Spinal cord (tissue), 10 donors: ENCODE results near the gene GARNL3. TPM values are rescaled to one million over a fixed set of nuclear protein-coding genes. Genes with fewer than 3 reads are reported as not detected.

Experiments
- DNase-seq, 6 donors: peaks; one replicate each; pipeline versions ENCODE4 v3.0.0 to v3.0.0-alpha.2; 2013 to 2015; ENCODE audit warnings: low spot score in 6 of 6, low read depth in 4 of 6
- H3K27ac ChIP-seq: one replicate; pipeline ENCODE4 v1.5.1; 2013; ENCODE audit warnings: low read depth, low read length, control low read depth
- H3K27me3 ChIP-seq: one replicate; pipeline ENCODE4 v1.6.1; 2013; ENCODE audit warnings: low read length; ENCODE audit not compliant: control insufficient read depth, insufficient read depth
- H3K36me3 ChIP-seq: one replicate; pipeline ENCODE4 v1.6.1; 2013; ENCODE audit warnings: low read length; ENCODE audit not compliant: control insufficient read depth, insufficient read depth
- H3K4me1 ChIP-seq: one replicate; pipeline ENCODE4 v1.6.1; 2013; ENCODE audit warnings: low read length; ENCODE audit not compliant: control insufficient read depth, insufficient read depth
- H3K4me3 ChIP-seq: one replicate; pipeline ENCODE4 v1.5.1; 2013; ENCODE audit warnings: low read depth, low read length, control low read depth
- H3K9me3 ChIP-seq: one replicate; pipeline ENCODE4 v1.6.1; 2013; ENCODE audit warnings: low read length; ENCODE audit not compliant: control insufficient read depth, insufficient read depth
- WGBS: methylation state at CpG from one replicate; pipeline ENCODE4 v1.1.5; 2013; ENCODE audit warnings: missing lambda C conversion rate; ENCODE audit not compliant: insufficient coverage; 5-methylcytosine and 5-hydroxymethylcytosine counted together
- polyA plus RNA-seq, 2 donors: library from polyadenylated mRNA; unstranded; fragments of 120-200 nt; gene quantifications; one replicate each; pipeline ENCODE4 v1.2.1, GENCODE V29; 2013; ENCODE audit not compliant: insufficient read length in 2 of 2
- total RNA-seq, 2 donors: library from RNA; depleted of rRNA in 1 of 2; stranded (reverse); fragments of 120-200 nt in 1 of 2; fragments of >200 nt in 1 of 2; gene quantifications; one replicate each; pipeline versions ENCODE4 v1.2.3 to v1.2.4, GENCODE V29; 2013 to 2014
- donor health status: healthy.

The GARNL3 gene
- total and polyA plus RNA-seq, 4 donors, result 70.7 to 91.3 (median 73.1) TPM

DNA sequence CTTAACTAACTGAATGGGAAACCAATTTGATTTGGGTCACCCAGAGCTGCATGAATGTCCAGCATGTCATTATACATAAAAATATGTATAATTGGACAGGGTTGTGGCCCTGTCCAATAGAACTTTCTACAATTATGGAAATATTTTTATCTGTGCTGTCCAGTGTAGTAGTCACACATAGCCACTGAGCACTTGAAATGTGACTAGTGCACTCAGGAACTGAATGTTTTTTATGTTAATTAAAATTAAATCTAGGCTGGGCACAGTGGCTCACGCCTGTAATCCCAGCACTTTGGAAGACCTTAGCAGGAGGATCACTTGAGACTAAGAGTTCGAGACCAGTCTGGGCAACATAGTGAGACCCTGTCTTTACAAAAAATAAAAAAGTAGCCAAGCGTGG lies 18.6 kb downstream of the GARNL3 start:
- 86% methylated on average over 2 of the region's 3 CpGs for WGBS
- Histone ChIP-seq H3K27ac (no peak overlapping the region), H3K4me1 (no peaks in the 10 kb centered on the region), H3K27me3 (no peaks in the 10 kb centered on the region), H3K9me3 (no peaks in the 10 kb centered on the region), H3K4me3 (no peak overlapping the region), H3K36me3 (no peaks in the 10 kb centered on the region)
- no peak for DNase-seq

DNA sequence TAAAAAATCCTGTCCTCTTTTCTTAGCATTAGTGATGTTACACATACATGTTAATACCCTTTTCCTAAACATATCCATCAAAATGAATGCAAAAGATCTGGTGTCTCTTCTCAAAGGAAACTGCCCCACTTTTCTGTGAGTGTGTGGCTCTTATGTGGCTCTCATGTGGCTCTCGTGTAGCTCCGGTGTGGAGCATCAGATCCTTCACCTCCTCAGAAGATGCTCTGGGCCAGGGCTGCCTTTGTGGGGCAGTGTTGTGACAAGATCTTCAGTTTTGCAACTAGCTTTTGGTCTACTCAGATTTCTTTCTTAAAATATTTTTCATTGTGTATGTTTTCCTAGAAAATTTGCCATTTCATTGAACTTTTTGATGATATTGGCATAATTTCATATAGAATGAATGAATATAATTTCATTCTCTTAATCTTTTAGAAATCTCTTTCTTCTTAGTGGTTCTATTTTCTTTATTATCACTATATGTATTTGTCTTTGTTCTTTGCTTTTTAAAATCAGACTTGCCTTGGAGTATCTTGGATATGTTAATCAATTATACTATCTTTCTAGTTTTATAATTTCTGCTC lies 19.4 kb downstream of the GARNL3 start:
- H3K27ac ChIP-seq, result no peak overlapping the region
- no peaks in the 10 kb centered on the region for H3K36me3 ChIP-seq
- H3K4me3 ChIP-seq, result no peak overlapping the region
- WGBS, result no CpG with 5 or more reads among the region's 2 CpGs
- no peaks in the 10 kb centered on the region for H3K27me3 ChIP-seq
- H3K9me3 ChIP-seq, result no peaks in the 10 kb centered on the region
- DNase-seq, result peak in 2 of 6 donors; percentile 30 to 51
- no peaks in the 10 kb centered on the region for H3K4me1 ChIP-seq

DNA sequence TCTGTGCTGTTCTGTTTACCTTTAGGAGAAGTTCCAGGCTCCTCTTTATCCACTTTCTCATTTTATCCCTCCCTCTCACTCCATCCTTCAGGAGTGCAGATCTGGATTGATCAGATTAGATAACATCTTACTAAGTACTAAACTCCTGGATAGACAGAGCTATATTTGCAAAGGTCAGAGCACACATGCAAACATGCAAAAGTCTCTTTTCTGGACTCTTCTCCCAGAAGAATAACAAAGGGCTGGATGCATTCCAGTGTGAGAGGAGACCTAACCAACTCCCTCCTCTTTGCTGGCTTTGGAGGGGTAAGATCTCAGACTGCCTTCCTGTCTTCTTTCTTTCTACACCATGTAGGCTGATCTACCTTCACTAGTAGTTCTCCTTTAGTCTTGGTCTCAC lies 21.4 kb downstream of the GARNL3 start:
- Histone ChIP-seq H3K4me3 (no peak overlapping the region), H3K27me3 (no peaks in the 10 kb centered on the region), H3K36me3 (no peaks in the 10 kb centered on the region), H3K4me1 (no peaks in the 10 kb centered on the region), H3K9me3 (no peaks in the 10 kb centered on the region), H3K27ac (no peak overlapping the region)
- DNase-seq, result no peak

DNA sequence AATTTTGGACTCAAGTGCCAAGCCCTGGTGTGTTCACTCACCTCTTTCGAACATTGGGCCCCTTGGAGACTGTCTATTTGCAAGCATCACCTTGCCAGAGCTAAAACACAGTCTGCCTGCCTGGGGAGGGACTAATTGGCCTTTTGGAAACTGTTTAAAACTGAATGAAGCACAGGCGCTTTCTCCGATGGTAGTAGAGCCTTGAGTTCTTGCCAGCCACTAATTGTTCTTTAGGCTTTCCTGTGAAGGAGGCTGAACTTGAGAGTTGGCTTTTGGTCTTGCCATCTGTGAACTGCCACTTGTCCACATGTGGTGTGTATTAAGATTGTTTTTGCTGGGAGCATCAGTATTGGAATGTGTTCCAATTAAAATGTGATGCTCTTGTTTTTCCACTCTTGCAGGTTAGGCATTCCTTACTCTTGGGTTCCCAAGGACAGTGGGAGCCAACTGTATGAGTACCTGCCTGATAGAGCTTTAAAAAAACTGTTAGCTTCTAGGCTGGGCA lies 26.0 kb downstream of the GARNL3 start:
- peak in 3 of 6 donors; percentile 15 to 60 (median 59) for DNase-seq
- Histone ChIP-seq H3K27ac (no peak overlapping the region), H3K27me3 (no peaks in the 10 kb centered on the region), H3K36me3 (no peaks in the 10 kb centered on the region), H3K9me3 (no peaks in the 10 kb centered on the region), H3K4me1 (peaks cover 5% of the 10 kb centered on the region), H3K4me3 (no peak overlapping the region)
- 58% methylated on average over 3 of the region's 3 CpGs for WGBS

DNA sequence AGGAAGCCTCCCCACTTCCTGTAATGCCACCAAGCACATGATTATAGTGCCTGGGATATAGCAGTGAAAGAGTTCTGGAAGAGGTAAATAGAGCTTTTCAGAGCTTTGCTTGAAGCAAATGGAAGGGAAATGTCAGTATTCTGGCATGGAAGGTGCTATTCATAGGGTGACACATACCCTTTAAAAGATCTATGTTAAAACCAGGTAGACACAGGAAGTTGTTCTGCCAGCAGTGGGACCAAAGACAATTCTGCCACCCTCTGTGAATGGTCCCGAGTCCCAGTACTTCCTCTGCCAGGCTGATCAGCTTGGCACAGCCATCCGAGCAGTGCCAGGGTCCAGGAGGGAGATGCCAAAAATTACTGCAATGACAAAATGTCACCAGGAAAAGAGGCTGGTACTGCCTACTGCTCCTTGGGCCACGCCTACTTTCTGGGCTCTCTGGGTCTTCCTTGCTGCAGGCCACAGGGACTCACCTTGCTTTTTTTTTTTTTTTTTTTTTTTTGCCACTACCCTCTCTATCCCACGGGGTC lies 26.7 kb downstream of the GARNL3 start:
- Histone ChIP-seq H3K27ac (no peak overlapping the region), H3K36me3 (no peaks in the 10 kb centered on the region), H3K4me1 (peaks cover 5% of the 10 kb centered on the region), H3K27me3 (no peaks in the 10 kb centered on the region), H3K9me3 (no peaks in the 10 kb centered on the region), H3K4me3 (no peak overlapping the region)
- DNase-seq, result peak in 1 of 6 donors; percentile 72
- 72% methylated on average over 4 of the region's 4 CpGs for WGBS

DNA sequence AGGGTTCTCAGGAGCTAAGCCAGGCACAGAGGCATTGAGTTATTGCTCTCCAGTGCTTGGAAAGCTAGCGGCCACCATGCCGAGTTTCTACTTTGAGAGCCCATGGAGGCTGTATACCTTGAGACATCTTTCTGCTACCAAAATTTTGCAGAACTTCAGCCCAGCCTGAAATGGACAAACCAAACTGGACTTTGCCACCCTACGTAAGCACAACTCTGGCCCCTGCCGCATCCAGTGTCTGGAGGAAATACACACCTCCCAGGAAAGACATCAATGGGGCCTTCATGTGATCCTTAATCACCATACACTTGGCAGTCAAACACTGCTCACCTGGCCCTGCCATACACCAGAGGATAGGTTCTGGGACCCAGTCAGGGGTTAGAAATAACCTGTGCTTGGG lies 27.8 kb downstream of the GARNL3 start:
- 96% methylated on average over 4 of the region's 4 CpGs for WGBS
- Histone ChIP-seq H3K4me1 (peaks cover 5% of the 10 kb centered on the region), H3K27ac (no peak overlapping the region), H3K27me3 (no peaks in the 10 kb centered on the region), H3K9me3 (no peaks in the 10 kb centered on the region), H3K4me3 (no peak overlapping the region), H3K36me3 (peaks cover 2% of the 10 kb centered on the region)
- DNase-seq, result no peak

DNA sequence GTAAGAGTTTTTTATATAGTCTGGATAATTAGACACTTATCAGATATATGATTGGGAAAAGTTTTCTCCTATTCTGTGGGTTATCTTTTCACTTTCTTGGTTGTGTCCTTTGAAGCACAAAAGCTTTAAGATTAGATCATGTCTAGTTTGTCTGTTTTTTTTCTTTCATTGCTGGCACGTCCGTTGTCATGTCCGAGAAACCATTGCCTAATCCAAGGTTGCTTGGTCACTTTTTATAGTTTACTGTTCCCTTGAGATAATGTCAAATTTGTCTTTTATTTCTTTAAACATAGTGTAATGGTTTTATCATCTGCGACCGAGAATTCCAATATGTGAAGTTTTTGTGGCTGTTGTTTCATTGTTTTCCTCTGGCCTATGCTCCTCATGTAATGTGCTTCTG lies 28.8 kb downstream of the GARNL3 start:
- Histone ChIP-seq H3K36me3 (peaks cover 2% of the 10 kb centered on the region), H3K4me3 (no peak overlapping the region), H3K27me3 (no peaks in the 10 kb centered on the region), H3K9me3 (no peaks in the 10 kb centered on the region), H3K4me1 (peaks cover 5% of the 10 kb centered on the region), H3K27ac (no peak overlapping the region)
- no peak for DNase-seq
- WGBS, result no CpG with 5 or more reads among the region's 5 CpGs

DNA sequence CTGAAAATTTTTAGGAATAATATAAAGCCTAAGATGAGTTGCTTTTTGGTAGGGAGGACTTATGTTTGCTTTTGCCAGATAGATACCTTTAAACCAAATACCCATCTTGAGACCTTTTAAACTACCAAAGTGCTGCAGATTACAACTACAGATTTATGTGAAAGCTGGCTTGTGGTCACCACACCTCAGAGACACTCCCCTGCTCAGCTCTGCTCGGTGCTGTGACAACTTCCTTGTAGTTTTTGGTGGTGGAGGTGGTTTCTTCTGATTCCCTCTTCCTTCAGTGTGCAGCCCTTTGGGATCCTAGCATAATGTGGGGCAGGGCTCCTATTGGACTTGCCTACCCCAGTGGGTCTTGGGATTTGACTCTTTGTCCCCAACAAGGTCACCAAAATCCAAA lies 29.2 kb downstream of the GARNL3 start:
- peaks cover 5% of the 10 kb centered on the region for H3K4me1 ChIP-seq

DNA sequence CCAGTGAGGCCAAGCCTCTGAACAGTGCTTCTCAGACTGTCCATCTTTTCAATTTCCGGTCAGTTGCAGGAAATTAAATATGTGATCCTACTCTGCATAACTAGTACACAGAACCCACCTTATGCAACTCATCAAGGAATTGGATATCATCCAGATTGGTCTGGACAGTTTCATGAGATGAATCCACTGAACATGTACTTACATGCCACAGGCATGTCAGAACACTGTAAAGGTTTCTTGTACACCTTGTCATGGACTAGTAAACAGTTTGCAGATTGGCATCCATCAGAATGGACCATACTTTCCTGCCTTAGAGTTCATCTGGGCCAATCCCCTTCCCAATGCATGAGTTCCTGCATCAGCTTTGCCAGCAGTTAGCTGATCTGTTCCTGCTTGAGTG lies 30.4 kb downstream of the GARNL3 start:
- no peak for DNase-seq
- H3K27ac ChIP-seq, result no peak overlapping the region
- no peaks in the 10 kb centered on the region for H3K27me3 ChIP-seq
- H3K9me3 ChIP-seq, result no peaks in the 10 kb centered on the region
- H3K4me3 ChIP-seq, result no peak overlapping the region
- H3K36me3 ChIP-seq, result peaks cover 2% of the 10 kb centered on the region
- peaks cover 5% of the 10 kb centered on the region for H3K4me1 ChIP-seq
- WGBS, result no CpG with 5 or more reads among the region's 1 CpG

More for the DNA sequence above, 29.2 kb downstream of the GARNL3 start:
- peaks cover 2% of the 10 kb centered on the region for H3K36me3 ChIP-seq
- no peaks in the 10 kb centered on the region for H3K27me3 ChIP-seq
- no peak overlapping the region for H3K4me3 ChIP-seq
- WGBS, result no CpG with 5 or more reads among the region's 1 CpG
- no peaks in the 10 kb centered on the region for H3K9me3 ChIP-seq
- no peak overlapping the region for H3K27ac ChIP-seq
- no peak for DNase-seq

DNA sequence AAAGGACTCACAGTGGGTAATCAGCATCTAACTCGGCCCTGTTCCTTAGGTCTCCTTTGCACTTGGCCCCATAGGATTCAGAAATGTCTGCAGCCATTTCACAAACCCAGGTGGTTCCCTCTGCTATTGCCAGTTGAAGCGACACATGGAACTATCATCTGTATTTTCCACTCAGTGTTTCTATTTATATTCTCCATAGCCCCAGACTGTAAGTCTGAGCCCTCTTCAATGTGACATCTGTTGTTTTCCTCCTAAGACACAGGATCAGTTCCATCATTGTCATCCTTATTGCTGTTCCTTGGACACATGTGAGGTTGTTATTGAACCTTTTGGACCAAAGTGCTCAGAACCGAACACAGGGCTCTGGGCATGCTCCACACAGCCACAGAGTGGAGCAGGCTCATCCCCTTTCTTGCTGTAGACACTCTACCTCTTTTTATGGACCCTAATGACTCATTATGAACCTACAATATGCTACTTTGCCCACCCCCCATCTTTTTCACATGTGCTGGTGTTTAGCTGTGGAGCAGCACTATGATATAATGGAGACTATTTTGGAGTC lies 36.4 kb downstream of the GARNL3 start:
- 74% methylated on average over 3 of the region's 3 CpGs for WGBS
- Histone ChIP-seq H3K9me3 (no peaks in the 10 kb centered on the region), H3K27me3 (no peaks in the 10 kb centered on the region), H3K4me3 (no peak overlapping the region), H3K4me1 (no peaks in the 10 kb centered on the region), H3K27ac (no peak overlapping the region), H3K36me3 (peaks cover 2% of the 10 kb centered on the region)
- peak in 1 of 6 donors; percentile 40 for DNase-seq
